ENCODE data around the gene KLHL40.

Gene KLHL40

DNA sequence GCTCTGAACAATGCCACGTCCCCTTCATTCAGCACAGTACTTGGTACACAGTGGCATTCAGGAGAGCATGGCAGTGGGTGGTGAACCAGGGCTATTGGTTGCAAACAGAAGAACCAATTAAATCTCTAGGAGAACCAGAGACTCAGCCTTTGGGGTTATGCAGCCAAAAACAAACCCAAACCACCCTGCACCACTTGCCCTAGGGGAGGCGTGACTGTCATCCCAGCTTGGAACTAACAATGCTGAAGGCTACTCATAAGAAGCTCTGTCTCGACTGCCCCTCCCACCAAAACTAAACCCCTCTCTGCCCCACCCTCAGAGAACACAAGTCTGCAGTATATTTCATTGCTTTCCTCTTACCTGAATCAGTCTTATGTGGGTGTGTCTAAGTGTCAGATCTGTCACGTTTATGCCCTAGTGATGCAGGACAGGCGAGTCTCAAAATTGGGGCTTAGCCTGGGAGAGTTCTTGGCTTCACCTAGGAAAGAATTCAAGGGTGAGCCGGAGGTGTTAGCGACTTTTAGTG, 15.2 kb upstream of the KLHL40 start:
- Histone ChIP-seq H3K9me3 (no peaks in the 10 kb centered on the region), H3K4me3 (ENCODE audit: low read depth, low read length) (no peak overlapping the region), H3K27me3 (no peaks in the 10 kb centered on the region), H3K36me3 (no peaks in the 10 kb centered on the region), H3K4me1 (peaks cover 2% of the 10 kb centered on the region; the same call in 1 of the 2 replicates)
- no peak for TF ChIP-seq CTCF (IDR thresholded peaks at IDR 0.05; ENCODE audit: low read depth, low read length)
- DNase-seq, result no peak

GRCh38 chr3:42670670-42671069, 14.7 kb upstream of the KLHL40 start:
- H3K36me3 ChIP-seq, result no peaks in the 10 kb centered on the region
- no peak for DNase-seq
- TF ChIP-seq CTCF (IDR thresholded peaks at IDR 0.05; ENCODE audit: low read depth, low read length), result no peak
- no peaks in the 10 kb centered on the region for H3K9me3 ChIP-seq
- H3K4me1 ChIP-seq, result peaks cover 2% of the 10 kb centered on the region; the same call in 1 of the 2 replicates
- H3K27me3 ChIP-seq, result no peaks in the 10 kb centered on the region
- no peak overlapping the region for H3K4me3 ChIP-seq (ENCODE audit: low read depth, low read length)

- Histone ChIP-seq H3K27me3 (no peaks in the 10 kb centered on the region), H3K4me1 (no peaks in the 10 kb centered on the region; the same call in 1 of the 2 replicates), H3K9me3 (no peaks in the 10 kb centered on the region), H3K4me3 (ENCODE audit: low read depth, low read length) (no peak overlapping the region), H3K36me3 (no peaks in the 10 kb centered on the region)
- no peak for TF ChIP-seq CTCF (IDR thresholded peaks at IDR 0.05; ENCODE audit: low read depth, low read length)
- no peak for DNase-seq
Measured at GRCh38 chr3:42672515-42672914, 12.8 kb upstream of the KLHL40 start.

DNA sequence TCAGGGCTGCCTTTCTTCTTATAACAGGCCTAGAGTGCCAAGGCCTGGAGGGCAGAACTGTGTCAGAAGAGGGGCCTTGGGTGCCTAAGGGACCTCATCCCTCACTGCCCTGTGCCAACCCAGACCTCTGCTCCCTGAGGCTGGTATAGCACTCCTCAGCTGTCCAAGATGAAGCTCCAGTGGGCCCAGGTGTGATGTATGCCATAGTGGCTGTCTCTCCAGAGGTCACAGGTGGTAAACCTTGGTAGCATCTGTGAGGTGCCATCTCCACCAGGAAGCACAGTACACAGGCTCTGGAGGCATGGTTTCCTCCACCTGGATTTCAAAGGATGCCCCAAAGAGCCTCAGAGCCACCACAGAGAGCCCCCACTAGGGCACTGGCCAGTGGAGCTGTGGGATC, 12.3 kb upstream of the KLHL40 start:
- Histone ChIP-seq H3K4me3 (ENCODE audit: low read depth, low read length) (no peak overlapping the region), H3K9me3 (no peaks in the 10 kb centered on the region), H3K4me1 (no peaks in the 10 kb centered on the region), H3K27me3 (no peaks in the 10 kb centered on the region), H3K36me3 (no peaks in the 10 kb centered on the region)
- TF ChIP-seq CTCF (IDR thresholded peaks at IDR 0.05; ENCODE audit: low read depth, low read length), result no peak
- DNase-seq, result no peak

GRCh38 chr3:42674146-42674545, 11.2 kb upstream of the KLHL40 start:
- H3K36me3 ChIP-seq, result no peaks in the 10 kb centered on the region
- no peak for TF ChIP-seq CTCF (IDR thresholded peaks at IDR 0.05; ENCODE audit: low read depth, low read length)
- no peaks in the 10 kb centered on the region for H3K9me3 ChIP-seq
- H3K4me3 ChIP-seq (ENCODE audit: low read depth, low read length), result no peak overlapping the region
- no peaks in the 10 kb centered on the region for H3K27me3 ChIP-seq
- H3K4me1 ChIP-seq, result no peaks in the 10 kb centered on the region
- no peak for DNase-seq

DNA sequence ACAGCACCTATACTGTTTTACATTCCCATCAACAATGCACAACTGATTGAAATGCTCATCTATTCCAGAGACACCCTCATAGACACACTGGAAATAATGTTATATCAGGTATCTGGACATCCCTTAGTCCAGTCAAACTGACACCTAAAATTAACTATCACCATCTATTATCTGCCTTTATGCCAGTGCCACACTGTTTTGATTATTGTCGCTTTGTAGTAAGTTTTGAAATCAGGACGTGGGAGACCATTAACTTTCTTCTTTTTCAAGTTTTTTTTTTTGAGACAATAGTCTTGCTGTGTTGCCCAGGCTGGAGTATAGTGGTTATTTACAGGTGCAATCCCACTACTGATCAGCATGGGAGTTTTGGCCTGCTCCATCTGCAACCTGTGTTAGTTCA, 9.4 kb upstream of the KLHL40 start:
- DNase-seq, result no peak
- no peaks in the 10 kb centered on the region for H3K36me3 ChIP-seq
- no peaks in the 10 kb centered on the region for H3K9me3 ChIP-seq
- H3K4me1 ChIP-seq, result no peaks in the 10 kb centered on the region
- H3K27me3 ChIP-seq, result no peaks in the 10 kb centered on the region
- TF ChIP-seq CTCF (IDR thresholded peaks at IDR 0.05; ENCODE audit: low read depth, low read length), result no peak
- H3K4me3 ChIP-seq (ENCODE audit: low read depth, low read length), result no peak overlapping the region
